K562 (cell line): ENCODE measurements around the gene METAP1D. TPM values are rescaled to one million over a fixed set of nuclear protein-coding genes. Genes with fewer than 3 reads are reported as not detected.
A peak's percentile ranks its signal among the peaks of the same experiment; 100 is the strongest.

Experiments used
- EGR1 ChIP-seq: fragments of 450-650 bp; conservative IDR thresholded peaks from 2 replicates; pipeline ENCODE4 v1.6.1; 2017; ENCODE audit warnings: mild to moderate bottlenecking
- ELF4 ChIP-seq: fragments of 450-650 bp; formaldehyde crosslinking; IDR thresholded peaks from 2 replicates; pipeline ENCODE4 v1.4.0; 2022; ENCODE audit warnings: missing genetic modification characterization
- GATAD2B ChIP-seq: fragments of 450-650 bp; IDR thresholded peaks from 2 replicates; pipeline ENCODE4 v1.6.1; 2017; ENCODE audit warnings: mild to moderate bottlenecking, borderline replicate concordance
- JUN ChIP-seq, 2 experiments: sonication (generic) in 1 of 2; formaldehyde crosslinking in 1 of 2; IDR thresholded peaks; 2 replicates each; pipeline versions ENCODE4 v1.6.1 to v1.8.0; 2012 to 2022; ENCODE audit warnings: borderline replicate concordance in 2 of 2, mild to moderate bottlenecking in 2 of 2, improper control_type of control experiment in 1 of 2, low read depth in 1 of 2, low read length in 1 of 2, missing genetic modification reagents in 1 of 2
- JUND ChIP-seq, 2 experiments: IDR thresholded peaks; 2 replicates in 1 of 2; 3 replicates in 1 of 2; pipeline ENCODE4 v1.6.1; 2011; ENCODE audit warnings: borderline replicate concordance in 2 of 2, low read depth in 2 of 2, low read length in 2 of 2, improper control_type of control experiment in 1 of 2, missing biosample characterization in 1 of 2, missing genetic modification characterization in 1 of 2, missing genetic modification reagents in 1 of 2
- MCM7 ChIP-seq, 2 experiments: fragments of 450-650 bp; IDR thresholded peaks; 2 replicates each; pipeline ENCODE4 v1.6.1; 2016 to 2018
- NFATC3 ChIP-seq: fragments of 450-650 bp; IDR thresholded peaks from 2 replicates; pipeline ENCODE4 v1.6.1; 2017; ENCODE audit warnings: mild to moderate bottlenecking
- PCBP2 ChIP-seq: fragments of 200-400 bp; formaldehyde crosslinking; IDR thresholded peaks from 2 replicates; pipeline ENCODE4 v1.6.1; 2018; ENCODE audit warnings: low read length, low read depth, mild to moderate bottlenecking, moderate library complexity; ENCODE audit not compliant: poor library complexity, severe bottlenecking
- PML ChIP-seq: IDR thresholded peaks from 2 replicates; pipeline ENCODE4 v1.6.1; 2012; ENCODE audit warnings: low read length, inconsistent platforms
- RBM22 ChIP-seq: fragments of 200-400 bp; formaldehyde crosslinking; IDR thresholded peaks from 2 replicates; pipeline ENCODE4 v1.6.1; 2018; ENCODE audit warnings: low read length, low read depth; ENCODE audit not compliant: poor library complexity, severe bottlenecking
- ZNF263 ChIP-seq: sonication (generic); formaldehyde crosslinking; IDR thresholded peaks from 2 replicates; pipeline ENCODE4 v1.8.0; 2022; ENCODE audit warnings: mild to moderate bottlenecking, missing genetic modification reagents, borderline replicate concordance
- ZNF57 ChIP-seq: fragments of 450-650 bp; formaldehyde crosslinking; IDR thresholded peaks from 2 replicates; pipeline ENCODE4 v1.4.0; 2020; ENCODE audit warnings: mild to moderate bottlenecking, moderate library complexity
- polyA plus RNA-seq, 8 experiments: library from polyadenylated mRNA; depleted of rRNA in 4 of 8; stranded (reverse) in 5 of 8; unstranded in 3 of 8; fragments of >200 nt; fragmentation: Nextera tagmentation in 2 of 8; fragmentation: Illumina TruSeq in 1 of 8; extraction: Ambion mirVana in 2 of 8; extraction: Trizol in 1 of 8; gene quantifications; 2 replicates each; pipeline versions ENCODE4 v1.2.1 to v1.2.3, GENCODE V29; 2011 to 2014; ENCODE audit warnings: inconsistent platforms in 1 of 8, missing spikeins in 1 of 8
- total RNA-seq, 7 experiments: library from RNA; depleted of rRNA in 6 of 7; stranded (reverse); fragments of >200 nt in 6 of 7; fragmentation: Illumina TruSeq in 2 of 7; extraction: Trizol in 2 of 7; gene quantifications; 2 replicates each; pipeline versions ENCODE4 v1.2.1 to v1.2.3, GENCODE V29; 2011 to 2021; ENCODE audit warnings: low replicate concordance in 1 of 7
- TF ChIP-seq, protein P1 (sequence below): IDR thresholded peaks from 2 replicates; pipeline ENCODE4 v1.6.1; 2011; ENCODE audit warnings: borderline replicate concordance, low read depth, mild to moderate bottlenecking, moderate library complexity, low read length; ENCODE audit not compliant: insufficient read depth, poor library complexity, severe bottlenecking
- TF ChIP-seq, protein P2 (sequence below): sonication (generic); formaldehyde crosslinking; IDR thresholded peaks from 2 replicates; pipeline ENCODE4 v1.8.0; 2022; ENCODE audit warnings: mild to moderate bottlenecking, missing genetic modification reagents, borderline replicate concordance
- TF ChIP-seq, protein P3 (sequence below): fragments of 450-650 bp; IDR thresholded peaks from 2 replicates; pipeline ENCODE4 v1.6.1; 2016; ENCODE audit warnings: low read depth, mild to moderate bottlenecking, moderate library complexity
- TF ChIP-seq, protein P4 (sequence below): fragments of 450-650 bp; IDR thresholded peaks from 2 replicates; pipeline ENCODE4 v1.6.1; 2017; ENCODE audit warnings: antibody characterized with exemption
- TF ChIP-seq, protein P5 (sequence below): fragments of 250-450 bp; sonication (Bioruptor Pico); IDR thresholded peaks from 2 replicates; pipeline ENCODE4 v1.8.0; 2021; ENCODE audit warnings: borderline replicate concordance, mild to moderate bottlenecking, moderate library complexity; ENCODE audit not compliant: poor library complexity, severe bottlenecking

METAP1D gene
- total and polyA plus RNA-seq, 9 of the 15 experiments (the other 6 are each of a cell fraction or from before 2014, with no cell fraction given) = 8.0 to 23.4 (median 15.7) TPM

DNA sequence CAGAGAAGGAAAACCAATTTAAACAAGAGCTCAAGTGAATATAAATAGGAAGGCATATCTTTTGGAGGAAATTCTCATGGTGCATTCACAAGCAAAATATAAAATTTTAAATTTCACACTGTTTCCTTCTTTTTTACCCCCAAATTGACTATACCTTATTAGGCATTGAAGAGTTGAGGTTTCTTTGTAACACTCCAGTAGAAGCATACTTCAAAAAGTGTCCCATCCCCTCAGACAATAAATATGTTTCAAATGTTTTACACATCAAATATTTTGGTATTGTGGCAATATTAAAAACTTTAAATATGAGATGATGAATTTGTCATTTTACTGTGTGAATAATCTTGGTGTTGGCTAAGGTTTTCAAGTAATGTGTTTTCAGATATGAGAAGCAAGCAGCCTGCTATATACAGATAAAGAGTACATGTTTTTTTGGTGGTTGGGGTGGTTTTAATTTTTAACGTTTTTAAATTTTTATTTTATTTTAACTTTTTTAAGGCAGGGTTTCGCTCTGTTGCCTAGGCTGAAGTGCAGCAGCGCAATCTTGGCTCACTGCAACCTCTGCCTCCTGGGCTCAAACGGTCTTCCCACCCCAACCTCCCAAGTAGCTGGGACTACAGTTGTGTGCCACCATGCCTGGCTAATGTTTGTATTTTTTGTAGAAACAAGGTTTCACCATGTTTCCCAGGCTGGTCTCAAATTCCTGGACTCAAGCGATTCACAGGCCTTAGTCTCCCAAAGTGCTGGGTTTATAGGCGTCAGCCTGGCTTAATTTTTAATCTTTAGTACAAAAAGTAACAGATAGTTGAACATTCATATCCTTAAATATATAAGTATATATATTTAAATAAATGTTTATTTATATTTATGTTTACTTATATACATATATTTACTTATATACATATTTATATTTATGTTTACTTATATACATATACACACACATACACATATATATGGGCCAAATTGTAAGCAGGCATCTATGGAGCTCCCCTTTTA is 49.1 kb downstream of the METAP1D start (continued):
- TF ChIP-seq, protein P1, sequence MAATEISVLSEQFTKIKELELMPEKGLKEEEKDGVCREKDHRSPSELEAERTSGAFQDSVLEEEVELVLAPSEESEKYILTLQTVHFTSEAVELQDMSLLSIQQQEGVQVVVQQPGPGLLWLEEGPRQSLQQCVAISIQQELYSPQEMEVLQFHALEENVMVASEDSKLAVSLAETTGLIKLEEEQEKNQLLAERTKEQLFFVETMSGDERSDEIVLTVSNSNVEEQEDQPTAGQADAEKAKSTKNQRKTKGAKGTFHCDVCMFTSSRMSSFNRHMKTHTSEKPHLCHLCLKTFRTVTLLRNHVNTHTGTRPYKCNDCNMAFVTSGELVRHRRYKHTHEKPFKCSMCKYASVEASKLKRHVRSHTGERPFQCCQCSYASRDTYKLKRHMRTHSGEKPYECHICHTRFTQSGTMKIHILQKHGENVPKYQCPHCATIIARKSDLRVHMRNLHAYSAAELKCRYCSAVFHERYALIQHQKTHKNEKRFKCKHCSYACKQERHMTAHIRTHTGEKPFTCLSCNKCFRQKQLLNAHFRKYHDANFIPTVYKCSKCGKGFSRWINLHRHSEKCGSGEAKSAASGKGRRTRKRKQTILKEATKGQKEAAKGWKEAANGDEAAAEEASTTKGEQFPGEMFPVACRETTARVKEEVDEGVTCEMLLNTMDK = no peak
- TF ChIP-seq ELF4 (CRISPR knock-in tag) (peak; percentile 26; the same call in 1 of the 2 replicates), ZNF263 (CRISPR knock-in tag) (no peak), JUND (IDR thresholded peaks at IDR 0.05; ENCODE audit: borderline replicate concordance, low read depth, low read length) (no peak), JUND (tag; IDR thresholded peaks at IDR 0.05; ENCODE audit: borderline replicate concordance, low read depth, low read length) (no peak), EGR1 (no peak), NFATC3 (no peak), MCM7 (IDR thresholded peaks at IDR 0.05) (no peak), JUN (IDR thresholded peaks at IDR 0.05; ENCODE audit: borderline replicate concordance, low read depth, low read length) (no peak), JUN (CRISPR knock-in tag; IDR thresholded peaks at IDR 0.05; ENCODE audit: borderline replicate concordance) (no peak), RBM22 (no peak), PML (peak; percentile 59; the same call in 1 of the 2 replicates), GATAD2B (peak; percentile 35; the same call in 1 of the 2 replicates), ZNF57 (CRISPR knock-in tag) (no peak), PCBP2 (no peak)
- TF ChIP-seq, protein P2, sequence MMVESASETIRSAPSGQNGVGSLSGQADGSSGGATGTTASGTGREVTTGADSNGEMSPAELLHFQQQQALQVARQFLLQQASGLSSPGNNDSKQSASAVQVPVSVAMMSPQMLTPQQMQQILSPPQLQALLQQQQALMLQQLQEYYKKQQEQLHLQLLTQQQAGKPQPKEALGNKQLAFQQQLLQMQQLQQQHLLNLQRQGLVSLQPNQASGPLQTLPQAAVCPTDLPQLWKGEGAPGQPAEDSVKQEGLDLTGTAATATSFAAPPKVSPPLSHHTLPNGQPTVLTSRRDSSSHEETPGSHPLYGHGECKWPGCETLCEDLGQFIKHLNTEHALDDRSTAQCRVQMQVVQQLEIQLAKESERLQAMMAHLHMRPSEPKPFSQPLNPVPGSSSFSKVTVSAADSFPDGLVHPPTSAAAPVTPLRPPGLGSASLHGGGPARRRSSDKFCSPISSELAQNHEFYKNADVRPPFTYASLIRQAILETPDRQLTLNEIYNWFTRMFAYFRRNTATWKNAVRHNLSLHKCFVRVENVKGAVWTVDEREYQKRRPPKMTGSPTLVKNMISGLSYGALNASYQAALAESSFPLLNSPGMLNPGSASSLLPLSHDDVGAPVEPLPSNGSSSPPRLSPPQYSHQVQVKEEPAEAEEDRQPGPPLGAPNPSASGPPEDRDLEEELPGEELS (CRISPR knock-in tag) = no peak
- TF ChIP-seq, protein P3, sequence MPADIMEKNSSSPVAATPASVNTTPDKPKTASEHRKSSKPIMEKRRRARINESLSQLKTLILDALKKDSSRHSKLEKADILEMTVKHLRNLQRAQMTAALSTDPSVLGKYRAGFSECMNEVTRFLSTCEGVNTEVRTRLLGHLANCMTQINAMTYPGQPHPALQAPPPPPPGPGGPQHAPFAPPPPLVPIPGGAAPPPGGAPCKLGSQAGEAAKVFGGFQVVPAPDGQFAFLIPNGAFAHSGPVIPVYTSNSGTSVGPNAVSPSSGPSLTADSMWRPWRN = no peak
- TF ChIP-seq, protein P4, sequence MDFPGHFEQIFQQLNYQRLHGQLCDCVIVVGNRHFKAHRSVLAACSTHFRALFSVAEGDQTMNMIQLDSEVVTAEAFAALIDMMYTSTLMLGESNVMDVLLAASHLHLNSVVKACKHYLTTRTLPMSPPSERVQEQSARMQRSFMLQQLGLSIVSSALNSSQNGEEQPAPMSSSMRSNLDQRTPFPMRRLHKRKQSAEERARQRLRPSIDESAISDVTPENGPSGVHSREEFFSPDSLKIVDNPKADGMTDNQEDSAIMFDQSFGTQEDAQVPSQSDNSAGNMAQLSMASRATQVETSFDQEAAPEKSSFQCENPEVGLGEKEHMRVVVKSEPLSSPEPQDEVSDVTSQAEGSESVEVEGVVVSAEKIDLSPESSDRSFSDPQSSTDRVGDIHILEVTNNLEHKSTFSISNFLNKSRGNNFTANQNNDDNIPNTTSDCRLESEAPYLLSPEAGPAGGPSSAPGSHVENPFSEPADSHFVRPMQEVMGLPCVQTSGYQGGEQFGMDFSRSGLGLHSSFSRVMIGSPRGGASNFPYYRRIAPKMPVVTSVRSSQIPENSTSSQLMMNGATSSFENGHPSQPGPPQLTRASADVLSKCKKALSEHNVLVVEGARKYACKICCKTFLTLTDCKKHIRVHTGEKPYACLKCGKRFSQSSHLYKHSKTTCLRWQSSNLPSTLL = no peak
- TF ChIP-seq, protein P5, sequence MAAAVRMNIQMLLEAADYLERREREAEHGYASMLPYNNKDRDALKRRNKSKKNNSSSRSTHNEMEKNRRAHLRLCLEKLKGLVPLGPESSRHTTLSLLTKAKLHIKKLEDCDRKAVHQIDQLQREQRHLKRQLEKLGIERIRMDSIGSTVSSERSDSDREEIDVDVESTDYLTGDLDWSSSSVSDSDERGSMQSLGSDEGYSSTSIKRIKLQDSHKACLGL (CRISPR knock-in tag) = no peak
